Measurements from ENCODE around the gene SIPA1L2.

Gene SIPA1L2, protein sequence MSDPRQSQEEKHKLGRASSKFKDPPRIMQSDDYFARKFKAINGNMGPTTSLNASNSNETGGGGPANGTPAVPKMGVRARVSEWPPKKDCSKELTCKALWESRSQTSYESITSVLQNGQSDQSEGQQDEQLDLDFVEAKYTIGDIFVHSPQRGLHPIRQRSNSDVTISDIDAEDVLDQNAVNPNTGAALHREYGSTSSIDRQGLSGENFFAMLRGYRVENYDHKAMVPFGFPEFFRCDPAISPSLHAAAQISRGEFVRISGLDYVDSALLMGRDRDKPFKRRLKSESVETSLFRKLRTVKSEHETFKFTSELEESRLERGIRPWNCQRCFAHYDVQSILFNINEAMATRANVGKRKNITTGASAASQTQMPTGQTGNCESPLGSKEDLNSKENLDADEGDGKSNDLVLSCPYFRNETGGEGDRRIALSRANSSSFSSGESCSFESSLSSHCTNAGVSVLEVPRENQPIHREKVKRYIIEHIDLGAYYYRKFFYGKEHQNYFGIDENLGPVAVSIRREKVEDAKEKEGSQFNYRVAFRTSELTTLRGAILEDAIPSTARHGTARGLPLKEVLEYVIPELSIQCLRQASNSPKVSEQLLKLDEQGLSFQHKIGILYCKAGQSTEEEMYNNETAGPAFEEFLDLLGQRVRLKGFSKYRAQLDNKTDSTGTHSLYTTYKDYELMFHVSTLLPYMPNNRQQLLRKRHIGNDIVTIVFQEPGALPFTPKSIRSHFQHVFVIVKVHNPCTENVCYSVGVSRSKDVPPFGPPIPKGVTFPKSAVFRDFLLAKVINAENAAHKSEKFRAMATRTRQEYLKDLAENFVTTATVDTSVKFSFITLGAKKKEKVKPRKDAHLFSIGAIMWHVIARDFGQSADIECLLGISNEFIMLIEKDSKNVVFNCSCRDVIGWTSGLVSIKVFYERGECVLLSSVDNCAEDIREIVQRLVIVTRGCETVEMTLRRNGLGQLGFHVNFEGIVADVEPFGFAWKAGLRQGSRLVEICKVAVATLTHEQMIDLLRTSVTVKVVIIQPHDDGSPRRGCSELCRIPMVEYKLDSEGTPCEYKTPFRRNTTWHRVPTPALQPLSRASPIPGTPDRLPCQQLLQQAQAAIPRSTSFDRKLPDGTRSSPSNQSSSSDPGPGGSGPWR (N-terminal part only)

DNA sequence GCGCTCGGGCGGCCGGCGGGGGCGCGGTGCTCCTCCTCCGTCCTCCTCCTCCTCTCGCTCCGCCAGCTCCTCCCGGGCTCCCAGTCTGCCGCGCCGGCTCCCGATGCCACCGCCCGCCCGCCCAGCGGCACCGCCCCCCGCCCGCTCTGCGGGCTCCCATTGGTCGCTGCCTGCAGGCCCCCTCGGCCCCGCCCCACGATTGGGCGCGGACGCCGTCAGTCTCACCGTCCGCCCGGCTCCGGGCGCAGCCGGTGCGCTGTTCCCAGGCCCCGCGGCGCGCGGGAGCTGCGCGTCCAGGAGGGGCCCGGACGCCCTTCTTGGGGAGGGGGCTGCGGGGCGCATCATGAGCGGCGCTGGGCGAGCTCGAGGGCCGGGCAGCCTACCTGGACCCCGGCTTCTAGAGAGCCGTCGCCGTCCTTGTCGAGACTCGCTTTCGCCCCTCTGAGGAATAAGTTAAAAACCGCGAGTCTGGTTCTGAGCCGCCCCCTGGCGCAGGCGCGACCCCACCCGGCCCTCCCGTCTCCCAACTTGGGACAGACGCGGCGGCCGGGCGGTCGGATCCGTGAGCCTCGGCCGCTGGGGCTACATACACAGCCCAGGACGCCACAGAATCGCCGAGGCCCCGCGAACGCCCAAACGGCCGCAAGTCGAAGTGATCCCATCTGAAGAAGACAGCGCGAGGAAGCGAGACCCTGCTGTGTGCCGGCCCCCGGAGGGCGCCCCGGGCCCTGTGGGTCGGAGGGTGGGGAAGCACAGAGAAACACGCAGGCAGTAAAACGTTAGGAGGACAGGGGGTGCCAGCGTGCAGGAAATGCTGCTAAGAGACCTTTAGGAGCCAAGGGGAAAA is at the start of gene SIPA1L2:
Gene SIPA1L2 (minus strand): TSS at position 87 of the 847 bp plus-strand sequence. CDS start 114,794 bp downstream, outside the sequence.
- peak; percentile 66 for DNase-seq (ENCODE audit: low read depth)

- DNase-seq (ENCODE audit: low read depth): no peak
These were observed 48.4 kb upstream of the SIPA1L2 start for GRCh38 chr1:232678185-232678886.

DNA sequence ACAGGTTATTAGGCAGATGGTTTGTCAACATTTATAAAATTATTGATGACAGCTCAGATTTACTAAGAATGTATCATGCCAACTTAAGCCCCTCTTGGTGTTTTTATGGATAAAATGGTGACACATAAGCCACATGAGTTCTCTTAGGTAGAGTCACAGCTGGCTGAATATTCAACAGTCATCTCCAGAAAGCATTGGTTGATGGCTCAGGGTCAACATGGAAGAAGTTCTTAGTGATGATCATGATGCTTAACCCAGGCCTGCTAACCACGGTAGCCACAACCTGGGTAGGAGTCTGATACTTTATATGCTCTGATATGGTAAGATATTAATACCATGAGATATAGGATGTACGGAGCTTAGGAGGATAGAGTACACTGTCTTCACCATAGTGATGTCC is 46.4 kb upstream of the SIPA1L2 start:
- no peak for DNase-seq (ENCODE audit: low read depth)

DNA sequence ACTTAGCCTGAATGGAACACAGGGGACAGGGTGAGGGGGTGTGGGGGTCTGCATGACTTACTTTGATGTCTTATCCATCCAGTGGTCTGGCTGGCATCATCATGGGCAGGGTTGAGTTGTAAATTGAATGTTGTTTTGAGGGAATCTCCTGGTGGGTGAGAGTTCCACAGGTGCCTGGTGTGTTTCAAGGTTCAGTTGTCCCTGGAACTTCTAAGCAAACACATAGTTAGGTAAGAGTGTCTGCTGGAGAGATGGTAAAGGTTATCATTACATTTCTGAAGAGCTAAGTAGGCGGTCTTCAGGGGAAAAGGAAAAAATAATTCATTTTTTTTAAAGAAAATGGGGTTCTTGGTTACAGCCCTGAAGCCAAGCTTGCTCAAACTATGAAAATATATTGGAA is 46.0 kb upstream of the SIPA1L2 start:
- DNase-seq (ENCODE audit: low read depth): no peak

DNA sequence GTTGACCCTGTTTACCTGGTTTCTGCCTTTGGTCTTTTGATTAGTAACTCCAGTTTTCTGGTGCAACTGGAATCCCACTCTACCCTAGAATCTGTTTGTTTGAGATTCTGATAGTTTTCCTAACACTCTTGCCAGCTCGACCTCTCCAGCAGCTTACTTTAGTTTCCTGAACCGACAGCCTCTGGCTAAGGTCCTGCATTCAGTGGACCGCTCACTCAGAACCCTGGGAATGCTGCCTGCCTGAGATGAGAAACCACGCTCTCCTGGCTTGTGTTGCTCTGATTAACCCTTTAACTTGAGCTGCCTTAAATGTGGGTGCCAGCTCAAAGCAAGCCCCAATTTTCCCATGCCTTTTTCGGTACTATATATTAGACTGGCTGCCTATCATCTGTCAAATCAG is 45.3 kb upstream of the SIPA1L2 start:
- no peak for DNase-seq (ENCODE audit: low read depth)

DNA sequence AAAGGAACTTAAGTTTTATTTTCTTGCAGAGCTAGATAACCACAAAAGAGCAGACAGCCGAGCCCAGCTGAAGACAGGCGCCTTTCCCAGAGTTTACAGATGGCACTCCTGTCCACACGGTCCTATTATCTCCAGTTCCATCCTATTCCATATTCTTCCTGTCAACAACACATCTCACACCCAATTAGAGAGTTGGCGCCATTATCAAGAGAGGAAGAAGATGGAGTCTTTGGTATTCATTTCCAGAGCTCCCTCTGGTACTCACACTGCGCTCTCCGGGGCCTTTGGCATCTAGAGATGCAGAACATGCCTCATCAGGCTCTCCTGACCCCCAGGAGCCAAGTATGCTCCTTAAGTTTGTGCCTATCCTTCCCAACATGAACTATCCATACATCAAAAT is 43.3 kb upstream of the SIPA1L2 start:
- DNase-seq (ENCODE audit: low read depth): no peak

- DNase-seq (ENCODE audit: low read depth): no peak
These were observed 40.2 kb upstream of the SIPA1L2 start for GRCh38 chr1:232669981-232670747.

GRCh38 chr1:232667778-232668165 is 37.8 kb upstream of the SIPA1L2 start:
- no peak for DNase-seq (ENCODE audit: low read depth)

GRCh38 chr1:232667094-232667777 is 37.3 kb upstream of the SIPA1L2 start:
- no peak for DNase-seq (ENCODE audit: low read depth)

DNA sequence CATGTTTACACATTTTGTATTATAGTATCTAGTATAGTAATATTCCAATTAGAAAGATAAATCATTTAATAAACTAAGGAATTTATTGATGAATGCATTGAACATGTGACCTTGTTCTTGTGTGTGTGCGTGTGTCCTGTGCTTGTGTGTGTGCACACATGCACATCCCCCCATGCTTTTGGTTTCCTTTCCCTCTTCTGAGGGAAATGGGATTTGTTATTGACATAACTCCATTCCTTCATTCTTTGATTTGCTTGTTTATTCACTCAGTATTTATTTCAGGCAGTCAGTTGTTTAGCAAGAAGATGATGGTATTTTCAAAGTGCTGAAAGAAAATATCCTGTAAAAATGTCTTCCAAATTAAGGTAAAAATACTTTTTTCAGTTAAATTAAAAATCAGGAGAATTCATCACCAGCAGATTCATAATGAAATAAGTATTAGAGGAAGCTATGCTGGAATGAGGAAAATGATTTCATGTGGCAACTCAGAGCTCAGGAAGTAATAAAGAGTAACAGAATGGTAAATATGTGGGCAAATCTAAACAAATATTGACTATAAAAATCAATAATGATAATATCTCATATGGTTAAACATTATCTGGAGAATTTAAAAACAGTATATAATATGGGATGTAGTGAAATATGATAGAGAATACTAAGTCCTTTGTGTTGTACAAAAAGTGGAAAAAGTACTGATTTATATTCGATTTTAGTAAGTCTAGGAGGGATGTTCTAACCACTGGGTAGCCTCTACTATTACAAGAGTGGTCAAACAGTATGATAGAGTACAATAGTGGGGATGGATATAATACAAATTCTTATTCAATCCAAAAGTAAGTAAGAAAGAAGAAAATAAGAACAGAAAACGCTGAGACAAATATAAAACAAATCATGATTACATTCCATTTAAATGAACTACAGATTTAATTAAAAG is 35.2 kb upstream of the SIPA1L2 start:
- DNase-seq (ENCODE audit: low read depth): no peak

DNA sequence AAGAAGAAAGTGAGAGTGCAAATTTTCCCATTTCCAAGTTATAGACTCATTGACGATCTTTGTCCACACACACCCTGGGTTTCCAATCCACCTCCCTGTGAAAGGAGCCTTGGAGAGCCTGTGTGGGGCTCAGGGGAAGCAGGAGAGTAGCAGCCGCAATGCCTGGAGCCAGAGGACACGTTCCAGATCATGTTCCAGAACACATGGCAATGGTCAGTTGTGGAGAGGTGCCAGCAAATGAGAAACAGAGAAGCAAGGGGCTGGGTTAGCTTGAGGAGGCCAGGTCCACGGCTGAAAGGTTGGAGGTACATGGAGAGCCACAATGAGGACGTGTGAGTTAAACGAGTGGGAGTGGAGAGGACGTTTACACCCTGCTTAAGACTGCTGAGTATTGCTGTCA is 33.0 kb upstream of the SIPA1L2 start:
- DNase-seq (ENCODE audit: low read depth): no peak

DNA sequence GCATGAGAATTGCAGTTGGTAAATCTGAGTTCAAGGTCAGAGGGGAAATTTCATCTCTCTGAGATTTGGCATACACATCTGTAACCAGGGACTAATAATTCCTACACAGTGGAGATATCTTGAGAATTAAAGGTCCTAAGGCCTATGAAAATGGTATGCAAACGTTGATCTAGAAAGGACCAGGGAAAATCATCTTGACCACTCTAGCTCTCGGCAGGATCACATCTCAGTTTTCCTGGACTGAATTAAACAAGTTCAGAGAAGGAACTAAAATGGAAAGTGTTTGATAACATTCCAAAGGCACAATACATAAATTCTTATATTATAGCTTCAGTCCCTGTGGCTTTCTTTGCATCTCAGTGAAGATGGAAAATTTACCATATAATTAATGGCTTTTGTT is 28.5 kb upstream of the SIPA1L2 start:
- DNase-seq (ENCODE audit: low read depth): no peak

DNA sequence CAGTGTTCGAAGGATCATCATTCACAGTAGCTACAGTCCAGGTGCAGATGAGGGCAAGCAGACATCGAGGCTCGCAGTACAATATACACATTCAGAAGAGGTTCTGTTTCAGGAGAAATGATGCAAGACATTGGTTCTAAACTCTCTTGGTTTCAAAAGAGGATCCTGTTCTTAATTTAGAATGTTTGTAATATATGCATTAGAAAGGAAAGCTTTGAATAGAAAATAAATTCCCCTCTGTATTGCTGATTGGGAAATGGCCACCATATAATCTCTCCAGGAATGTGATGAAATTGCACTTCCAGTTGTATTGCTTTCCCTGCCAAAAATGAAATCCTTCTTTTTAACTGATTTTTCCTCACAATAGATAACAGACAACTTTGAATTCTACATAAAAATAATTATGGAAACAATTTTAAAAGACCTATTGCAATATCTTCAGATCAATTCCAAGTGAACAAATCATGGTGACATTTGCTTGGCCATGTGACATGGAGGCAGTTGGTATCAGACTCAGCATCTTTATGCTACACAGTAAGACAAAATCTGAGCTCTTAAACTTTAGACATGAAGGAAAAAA is 27.6 kb upstream of the SIPA1L2 start:
- no peak for DNase-seq (ENCODE audit: low read depth)

DNA sequence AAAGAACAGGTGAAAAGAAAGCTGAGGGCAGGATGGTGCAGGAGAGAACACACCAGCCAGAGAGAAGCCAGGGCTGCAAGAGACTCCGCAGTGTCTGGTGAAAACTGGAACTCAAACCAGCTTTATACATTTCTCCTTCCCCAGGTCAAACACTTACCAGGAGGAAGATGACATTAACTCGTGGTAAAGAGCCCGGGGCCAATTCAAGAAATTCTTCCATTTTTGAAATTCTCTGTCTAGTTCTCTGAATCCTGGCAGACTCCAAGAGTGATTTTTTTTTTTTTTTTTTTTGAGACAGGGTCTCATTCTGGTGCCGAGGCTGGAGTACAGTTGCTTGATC is 25.8 kb upstream of the SIPA1L2 start:
- no peak for DNase-seq (ENCODE audit: low read depth)

DNA sequence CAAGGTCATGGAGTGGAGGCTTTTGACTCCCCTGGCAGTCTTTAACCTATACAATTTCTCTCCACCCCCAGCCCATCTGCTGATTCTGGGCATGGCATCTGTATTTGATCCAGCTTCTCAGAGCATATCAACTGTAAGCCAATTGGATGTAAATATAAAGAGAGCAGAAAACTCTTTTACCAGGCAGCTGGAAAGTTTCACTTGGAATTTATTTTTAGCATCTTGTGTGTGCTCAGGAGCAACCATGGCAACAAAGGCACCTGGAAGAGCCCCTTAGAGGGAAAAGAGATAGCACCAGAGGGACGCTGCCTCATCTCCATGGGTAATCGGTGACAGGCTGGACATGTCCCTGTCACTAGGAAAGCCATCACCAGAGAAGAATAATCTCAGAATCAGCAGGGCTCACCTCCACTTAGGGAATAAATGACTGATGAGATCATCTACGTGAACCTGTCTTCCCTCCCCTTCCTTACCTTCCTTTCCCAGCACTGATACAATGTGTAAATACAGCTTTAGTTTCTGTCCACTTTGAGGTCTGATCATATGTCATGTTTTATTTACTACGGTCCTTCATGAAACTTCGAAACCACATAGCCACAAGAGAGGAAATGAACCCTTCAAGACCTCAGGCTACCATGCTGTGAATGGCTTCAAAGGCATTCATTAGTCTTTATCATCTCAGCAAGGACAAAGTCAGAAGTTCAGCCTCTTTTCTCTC is 25.3 kb upstream of the SIPA1L2 start:
- no peak for DNase-seq (ENCODE audit: low read depth)

GRCh38 chr1:232653789-232654188 is 23.9 kb upstream of the SIPA1L2 start:
- DNase-seq (ENCODE audit: low read depth): no peak

DNA sequence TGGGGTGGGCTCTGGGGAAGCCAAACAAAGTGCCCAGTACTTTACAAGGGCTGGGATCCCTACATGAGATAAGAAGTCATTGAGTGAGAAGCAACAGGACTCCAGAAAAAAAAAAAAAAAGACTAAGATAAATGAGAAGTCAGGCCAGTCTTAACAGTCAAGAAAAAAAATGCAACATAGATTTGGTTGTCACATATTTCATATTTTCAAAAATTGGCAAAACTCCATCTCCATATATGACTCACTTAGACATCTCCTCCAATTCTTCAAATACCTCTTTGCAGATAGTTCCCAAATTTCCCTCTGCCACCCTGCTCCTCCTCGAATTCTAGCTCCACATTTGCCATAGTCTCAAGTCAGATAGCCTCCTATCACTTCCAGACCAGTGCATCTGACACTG is 20.9 kb upstream of the SIPA1L2 start:
- DNase-seq (ENCODE audit: low read depth): no peak

- no peak for DNase-seq (ENCODE audit: low read depth)
These were observed 20.5 kb upstream of the SIPA1L2 start for GRCh38 chr1:232650418-232650817.

Data from stimulated activated CD8-positive, alpha-beta memory T cell treated with anti-CD3 and anti-CD28 coated beads, Interleukin-7, amount 100 ng/mL, for 24 hours (primary cell).